GM21717 (cell line): ENCODE data around the gene ARL4D.
"Not testable (repeated sequence)": the region's sequence is repeated elsewhere in the genome, so short reads cannot be mapped to it uniquely, and the experiment has no call there.

Experiments used
- ATAC-seq: cut with Tn5 transposase; IDR thresholded peaks from one replicate; pipeline ENCODE4 v1.9.1; 2021; ENCODE audit warnings: mild to moderate bottlenecking, moderate library complexity; ENCODE audit not compliant: unreplicated experiment

ARL4D gene

DNA sequence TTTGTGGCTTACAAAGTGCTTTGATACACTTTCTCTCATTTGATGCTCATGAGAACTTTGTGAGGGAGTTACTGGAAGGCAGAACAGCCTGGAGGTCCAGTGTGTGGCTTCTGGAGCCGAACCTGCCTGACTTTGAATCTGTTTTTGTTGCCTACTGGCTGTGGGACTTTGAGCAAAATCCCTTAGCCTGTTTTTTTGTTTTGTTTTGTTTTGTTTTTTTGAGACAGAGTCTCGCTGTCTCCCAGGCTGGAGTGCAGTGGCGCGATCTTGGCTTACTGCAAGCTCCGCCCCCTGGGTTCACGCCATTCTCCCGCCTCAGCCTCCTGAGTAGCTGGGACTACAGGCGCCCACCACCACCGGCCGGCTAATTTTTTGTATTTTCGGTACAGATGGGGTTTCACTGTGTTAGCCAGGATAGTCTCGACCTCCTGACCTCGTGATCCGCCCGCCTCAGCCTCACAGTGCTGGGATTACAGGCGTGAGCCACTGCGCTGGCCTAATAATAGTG, 20.6 kb downstream of the ARL4D start:
- ATAC-seq: not testable (repeated sequence)

DNA sequence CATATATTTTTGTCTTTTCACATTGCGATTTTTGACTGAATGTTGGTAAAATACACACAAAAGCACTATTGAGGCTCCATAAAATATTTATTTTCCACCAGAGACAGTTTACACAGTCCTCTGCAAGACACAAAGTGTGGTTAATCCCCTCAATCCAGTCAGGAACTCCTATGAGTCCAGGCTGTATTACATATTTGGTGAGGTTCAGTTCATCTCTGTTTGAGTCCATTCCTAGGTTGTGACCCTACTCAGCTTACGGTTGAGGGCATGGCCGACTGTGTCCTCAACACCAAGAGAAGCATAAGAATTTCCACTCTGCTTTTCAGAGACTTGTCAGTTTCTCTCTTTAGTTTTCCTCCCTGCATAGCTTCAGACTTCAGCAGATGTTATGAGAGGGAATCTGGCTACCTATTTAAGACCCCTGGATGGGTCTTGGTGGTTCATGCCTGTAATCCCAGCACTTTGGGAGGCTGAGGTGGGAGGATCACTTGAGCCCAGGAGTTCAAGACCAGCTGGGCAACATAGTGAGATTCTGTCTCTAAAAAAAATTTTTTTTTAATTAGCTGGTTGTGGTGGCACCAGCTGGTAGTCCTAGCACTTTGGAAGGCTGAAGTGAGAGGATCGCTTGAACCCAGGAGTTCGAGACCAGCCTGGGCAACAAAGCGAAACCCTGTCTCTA, 25.1 kb downstream of the ARL4D start:
- ATAC-seq: no peak

DNA sequence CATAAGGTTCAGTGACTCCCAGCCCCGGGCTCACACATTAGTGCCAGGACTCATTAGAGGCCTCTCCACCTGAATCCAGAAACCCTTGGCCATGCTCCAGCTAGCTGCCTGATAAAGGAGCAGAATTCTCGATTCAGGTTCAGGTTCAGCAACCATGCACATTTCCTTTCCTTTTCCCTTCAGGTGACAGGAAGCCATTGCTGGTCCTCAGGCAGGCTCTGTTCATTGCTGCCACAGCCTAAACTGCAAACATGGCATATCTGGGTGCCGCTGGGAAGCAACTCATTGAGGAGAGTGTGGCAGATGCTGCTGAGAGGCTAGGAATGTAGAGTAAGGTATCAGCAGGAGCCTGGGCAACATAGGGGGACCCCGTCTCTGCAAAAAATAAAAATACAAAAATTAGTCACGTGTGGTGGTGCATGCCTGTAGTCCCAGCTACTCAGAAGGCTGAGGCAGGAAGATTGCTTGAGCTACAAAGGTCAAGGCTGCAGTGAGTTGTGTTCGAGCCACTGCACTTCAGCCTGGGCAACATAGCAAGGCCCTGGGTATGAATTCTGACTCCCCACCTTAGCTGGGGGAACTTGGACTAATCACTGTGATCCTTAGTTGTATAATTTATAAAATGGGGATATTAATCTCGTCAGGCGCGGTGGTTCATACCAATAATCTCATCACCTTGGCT, 28.7 kb downstream of the ARL4D start:
- no peak for ATAC-seq

DNA sequence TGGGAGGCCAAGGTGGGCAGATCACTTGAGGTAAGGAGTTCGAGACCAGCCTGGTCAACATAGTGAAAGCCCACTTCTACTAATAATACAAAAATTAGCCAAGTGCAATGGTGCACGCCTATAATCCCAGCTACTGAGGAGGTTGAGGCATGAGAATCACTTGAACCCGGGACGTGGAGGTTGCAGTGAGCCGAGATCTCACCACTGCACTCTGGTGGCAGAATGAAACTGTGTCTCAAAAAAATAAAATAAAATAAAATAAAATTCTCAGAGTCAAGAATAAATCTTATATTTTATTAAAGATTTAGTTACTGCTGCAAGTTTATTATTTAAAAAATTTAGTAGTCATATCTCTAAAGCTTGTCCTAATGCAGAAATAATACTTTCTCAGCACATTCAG, 29.7 kb downstream of the ARL4D start:
- ATAC-seq: no peak

DNA sequence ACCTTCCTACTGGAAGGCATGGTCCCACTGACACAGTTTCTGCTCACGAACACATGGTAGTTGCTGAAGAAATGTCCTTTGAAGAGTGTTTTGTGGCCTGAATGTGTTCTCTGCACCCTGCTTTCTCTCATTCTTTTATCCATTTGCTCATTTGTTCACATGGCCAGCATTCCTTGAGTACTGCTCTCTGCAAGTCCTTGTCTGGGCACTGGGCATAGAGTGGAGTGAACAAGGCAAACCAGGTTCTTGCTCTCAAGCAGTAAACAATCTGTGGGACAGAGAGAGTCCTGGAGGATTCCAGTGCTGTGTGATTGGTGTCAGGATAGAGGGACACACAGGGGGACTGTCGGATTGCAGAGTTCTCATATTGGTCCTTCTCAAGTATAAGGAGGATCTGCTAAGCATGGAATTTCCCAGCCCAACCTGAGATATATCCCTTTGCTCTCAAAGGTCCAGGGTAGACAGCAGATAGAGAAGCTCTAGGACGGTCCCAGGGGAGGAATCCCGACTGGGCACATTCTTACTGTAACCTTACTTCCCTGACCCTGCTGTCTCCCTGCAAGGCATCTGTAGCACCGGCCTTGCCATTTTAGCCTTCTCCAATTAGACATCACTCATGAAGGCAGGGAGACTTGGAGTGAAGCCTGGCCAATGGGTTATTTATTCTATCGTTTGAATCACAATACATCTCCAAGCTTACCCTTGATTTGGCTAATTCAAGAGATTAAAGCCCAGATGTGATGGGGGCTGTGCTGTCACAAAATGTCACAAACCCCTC, 32.3 kb downstream of the ARL4D start:
- ATAC-seq: no peak

DNA sequence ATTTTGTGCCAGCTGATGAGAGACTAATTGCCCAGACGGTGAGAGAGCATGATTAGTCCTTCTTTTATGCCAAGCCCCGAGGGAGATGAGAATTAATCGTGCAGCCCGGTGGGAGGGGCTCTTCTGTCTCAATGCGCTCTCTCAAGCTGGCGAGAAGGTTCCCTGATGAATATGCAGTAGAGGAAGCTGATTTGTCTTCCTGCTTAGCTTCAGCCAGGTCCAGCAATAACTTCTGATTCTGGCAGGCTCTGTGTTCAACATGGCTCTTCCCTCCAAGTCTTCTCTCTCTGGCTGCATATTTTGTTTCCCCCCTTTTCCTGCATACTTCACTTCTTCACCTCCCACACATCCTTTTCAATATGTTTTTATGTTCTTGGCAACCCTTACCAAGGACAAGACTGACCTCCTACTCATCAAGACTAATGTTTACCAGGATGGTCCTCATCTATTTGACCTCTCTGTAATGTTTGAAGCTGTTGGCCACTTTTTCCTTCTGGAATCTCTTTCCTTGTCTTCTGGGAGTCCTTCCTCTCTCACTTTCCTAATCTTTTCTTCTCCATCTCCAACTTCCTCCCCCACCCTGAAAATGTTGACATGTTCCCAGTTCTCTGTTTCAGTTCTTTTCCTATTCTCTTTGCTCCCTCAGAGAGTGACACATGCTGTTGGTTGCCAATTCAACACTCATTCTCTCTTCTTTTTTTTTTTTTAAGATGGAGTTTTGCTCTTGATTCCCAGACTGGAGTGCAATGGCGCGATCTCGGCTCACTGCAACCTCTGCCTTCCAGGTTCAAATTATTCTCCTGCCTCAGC, 33.1 kb downstream of the ARL4D start:
- no peak for ATAC-seq

DNA sequence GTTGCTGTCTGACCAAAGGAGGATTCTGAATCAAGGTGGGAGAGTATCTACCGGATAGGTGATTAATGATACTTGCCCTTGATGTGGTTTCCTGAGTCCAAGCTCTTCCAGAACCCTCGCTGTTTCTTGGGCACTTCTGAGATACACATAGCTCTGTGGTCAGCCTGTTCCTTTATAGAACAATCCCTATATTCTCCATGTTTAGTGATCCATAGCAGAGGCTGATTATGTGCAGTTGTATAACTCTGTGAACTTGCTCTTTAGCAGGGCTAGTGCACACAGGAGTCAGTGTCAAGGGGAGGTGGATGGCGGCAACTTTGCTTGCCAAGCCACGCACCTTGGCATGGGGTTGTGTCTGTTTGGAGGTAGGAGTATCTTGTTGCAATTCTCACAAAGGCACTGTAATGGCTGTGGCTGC, 36.1 kb downstream of the ARL4D start:
- no peak for ATAC-seq

DNA sequence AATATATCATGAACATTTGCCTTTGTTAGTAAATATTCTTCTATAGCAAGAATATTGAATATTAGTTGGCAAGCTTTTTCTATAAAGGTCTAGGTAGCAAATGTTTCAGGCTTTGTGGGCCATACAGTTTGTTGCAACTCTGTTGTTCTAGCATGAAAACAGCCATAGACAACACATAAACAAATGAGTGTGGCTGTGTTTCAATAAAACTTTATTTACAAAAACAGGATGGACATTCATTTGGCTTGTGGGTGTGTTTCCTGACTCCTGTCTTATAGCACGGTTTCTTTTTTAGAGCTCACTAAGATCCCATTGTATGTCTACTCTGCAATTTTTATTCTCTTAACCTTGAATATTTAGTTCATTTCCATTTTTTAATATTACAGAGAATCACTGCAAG, 39.0 kb downstream of the ARL4D start:
- no peak for ATAC-seq

DNA sequence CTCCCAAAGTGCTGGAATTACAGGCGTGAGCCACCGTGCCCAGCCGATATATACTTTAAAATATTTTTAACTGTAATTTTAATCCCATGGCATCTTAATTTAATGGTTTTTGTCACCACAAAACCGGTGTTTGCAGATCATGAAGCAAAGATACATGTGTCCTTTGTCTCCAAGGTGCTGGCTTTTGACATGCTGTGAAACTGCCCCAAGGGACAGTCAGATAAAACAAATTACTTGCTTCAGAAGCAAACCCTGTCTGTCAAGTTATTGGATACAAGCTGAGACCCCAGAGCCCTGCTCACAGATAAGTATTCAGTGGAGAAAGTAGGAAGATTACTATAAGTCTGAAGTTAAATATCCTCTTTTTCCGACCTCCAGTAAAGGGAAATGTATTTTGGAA, 39.8 kb downstream of the ARL4D start:
- ATAC-seq: no peak

DNA sequence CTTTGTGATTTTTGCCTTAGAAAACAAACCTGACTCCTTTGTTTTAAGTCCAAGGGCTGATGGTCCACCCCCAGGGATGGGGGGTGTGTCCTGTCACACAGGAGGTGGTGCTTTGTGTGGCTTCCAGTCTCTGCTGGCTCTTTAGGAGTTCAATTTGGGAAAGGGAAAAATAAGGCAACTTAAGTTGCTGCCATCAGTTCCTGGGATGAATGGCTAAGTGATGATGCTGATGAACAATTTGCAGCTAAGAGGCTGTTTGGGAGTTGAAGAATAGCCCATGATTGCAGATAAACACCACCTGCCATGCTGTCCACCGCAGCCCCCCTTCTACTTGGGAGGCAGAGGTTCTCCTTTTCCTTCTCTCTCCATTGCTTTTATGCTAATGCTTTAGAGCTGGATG, 40.2 kb downstream of the ARL4D start:
- ATAC-seq: no peak

DNA sequence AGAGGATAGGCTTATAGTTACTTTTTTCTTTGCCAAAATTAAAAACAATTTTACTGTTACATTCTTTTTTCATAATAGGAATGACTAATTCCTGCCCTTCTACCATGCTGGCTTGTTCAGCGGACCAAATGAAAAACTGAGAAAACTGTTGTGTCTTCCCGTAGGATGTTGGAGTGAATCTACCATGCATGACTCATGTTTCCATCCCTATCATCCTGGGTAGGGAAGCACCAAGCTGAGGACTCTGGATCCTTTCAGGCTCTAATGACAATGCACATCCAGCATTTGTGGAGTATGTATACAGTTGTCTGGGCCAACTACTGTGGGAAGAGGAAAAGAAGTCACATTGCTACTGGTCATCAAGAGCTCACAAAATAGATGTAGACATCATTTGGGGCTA, 43.9 kb downstream of the ARL4D start:
- no peak for ATAC-seq

DNA sequence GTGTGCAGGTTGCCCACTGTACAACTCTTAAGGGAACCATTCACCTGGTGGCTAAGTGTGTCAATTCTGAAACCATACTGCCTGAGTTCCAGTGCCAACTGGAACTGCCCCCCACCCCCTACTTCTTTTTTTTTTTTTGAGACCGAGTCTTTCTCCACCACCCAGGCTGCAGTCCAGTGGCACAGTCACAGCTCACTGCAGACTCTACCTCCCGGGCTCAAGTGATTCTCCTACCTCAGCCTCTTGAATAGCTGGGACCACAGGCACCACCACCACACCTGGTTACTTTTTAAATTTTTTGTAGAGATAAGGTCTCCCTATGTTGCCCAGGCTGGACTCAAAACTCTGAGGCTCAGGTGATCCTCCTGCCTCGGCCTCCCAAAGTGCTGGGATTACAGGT, 44.6 kb downstream of the ARL4D start:
- no peak for ATAC-seq

DNA sequence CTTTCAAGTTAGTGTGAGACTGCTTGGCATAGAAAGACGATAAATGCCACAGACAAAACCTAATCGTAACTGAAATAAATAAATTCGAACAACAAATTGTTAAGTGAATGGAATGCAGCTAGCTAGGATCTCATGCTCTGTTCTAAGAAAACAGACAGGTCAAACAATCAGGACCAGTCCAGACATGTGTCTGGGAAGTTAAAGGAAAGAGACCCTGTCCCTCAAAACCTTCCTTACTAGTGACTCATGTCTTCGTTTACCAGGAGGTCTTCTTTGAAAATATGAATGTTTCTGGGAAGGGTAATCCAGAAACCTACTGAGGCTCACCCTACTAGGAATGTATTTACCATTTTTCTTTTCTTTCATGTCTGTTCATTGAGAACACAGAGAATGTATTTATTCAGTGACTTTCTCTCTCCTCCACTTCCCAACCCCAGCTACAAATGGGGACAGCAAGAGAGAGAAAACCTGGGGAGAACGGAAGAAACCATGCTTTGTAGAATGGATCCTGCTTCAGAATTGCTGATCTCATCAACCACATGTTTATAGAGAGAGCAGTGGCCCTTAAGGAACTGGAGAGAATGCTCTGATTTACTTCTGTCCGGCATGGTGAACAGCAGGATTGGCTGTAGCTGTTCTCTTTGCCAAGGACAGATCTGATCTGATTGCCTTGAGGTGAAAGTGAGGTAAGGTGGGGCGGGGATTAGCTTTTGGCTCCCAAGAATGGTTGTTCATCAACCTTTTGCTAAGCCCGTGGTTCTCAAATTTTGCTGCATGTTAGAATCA, 45.6 kb downstream of the ARL4D start:
- ATAC-seq: no peak

DNA sequence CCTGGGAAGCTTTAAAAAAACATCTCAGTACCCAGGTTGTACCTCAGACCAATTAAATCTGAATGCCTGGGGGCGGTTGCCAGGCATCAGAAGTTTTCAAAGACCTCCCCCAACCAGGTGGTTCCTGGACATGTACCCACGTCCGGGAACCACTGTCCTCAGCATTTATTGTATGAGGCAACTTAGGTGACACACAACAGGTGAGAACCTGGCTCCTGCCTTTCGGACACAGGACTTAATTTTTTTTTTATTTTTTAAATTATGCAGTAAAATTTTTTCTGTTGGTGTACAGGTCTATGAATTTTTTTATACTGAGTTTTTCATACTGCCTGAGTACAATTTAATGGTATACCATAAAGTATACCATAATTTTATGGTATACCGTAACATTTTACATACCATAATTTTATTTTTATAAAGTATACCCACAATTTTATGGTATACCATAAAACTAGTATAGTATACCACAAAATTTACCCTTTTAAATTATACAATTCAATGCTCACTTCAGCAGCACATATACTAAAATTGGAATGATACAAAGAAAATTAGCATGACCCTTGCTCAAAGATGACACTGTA, 46.3 kb downstream of the ARL4D start:
- no peak for ATAC-seq

DNA sequence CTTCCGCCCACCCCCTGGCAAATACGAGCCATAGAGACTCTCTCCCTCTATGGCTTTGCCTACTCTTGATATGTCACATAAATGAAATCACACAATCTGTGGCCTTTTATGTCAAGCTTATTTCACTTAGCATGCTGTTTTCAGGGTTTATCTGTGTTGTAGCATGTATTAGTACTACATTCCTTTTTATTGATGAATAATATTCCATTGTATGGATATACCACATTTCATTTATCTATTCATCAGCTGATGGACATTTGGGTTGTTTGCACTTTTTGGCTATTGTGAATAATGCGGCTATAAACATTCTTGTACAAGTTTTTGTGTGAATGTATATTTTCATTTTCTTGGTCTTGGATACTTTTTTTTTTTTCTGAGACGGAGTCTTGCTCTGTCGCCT, 48.0 kb downstream of the ARL4D start:
- ATAC-seq: no peak

DNA sequence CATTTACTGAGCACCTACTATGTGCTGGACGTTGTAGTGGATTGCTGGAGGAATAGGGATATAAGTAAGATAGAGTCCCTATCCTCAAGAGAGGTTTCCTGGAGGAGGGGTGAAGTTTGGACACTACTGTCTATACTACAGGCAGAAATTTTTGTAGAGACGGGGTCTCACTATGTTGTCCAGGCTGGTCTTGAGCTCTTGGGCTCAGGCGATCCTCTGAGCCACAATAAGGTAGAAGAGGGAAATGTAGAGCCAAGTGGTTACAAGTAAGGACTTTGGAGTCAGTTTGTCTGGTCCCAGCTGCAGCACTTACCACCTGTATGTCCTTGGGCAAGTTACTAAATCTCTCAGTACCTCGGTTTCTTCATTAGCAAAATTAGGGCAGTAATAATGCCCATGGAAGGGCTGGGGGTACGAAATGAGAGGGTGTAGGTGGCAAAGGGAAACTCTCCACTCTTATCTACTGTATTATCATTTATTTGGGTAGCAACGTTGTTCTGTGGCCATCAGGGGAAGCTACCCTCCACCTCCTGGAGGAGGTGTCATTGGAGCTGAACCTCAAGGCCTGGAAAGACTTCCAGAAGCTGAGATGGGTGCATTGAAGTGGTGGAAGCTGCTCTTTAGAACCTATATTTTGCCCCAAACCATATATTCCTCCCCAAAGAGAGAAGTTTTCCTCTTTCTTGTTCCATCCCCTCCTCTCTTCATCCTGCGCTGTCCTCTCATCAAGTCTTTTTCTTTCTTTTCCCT, 50.1 kb downstream of the ARL4D start:
- ATAC-seq: no peak

DNA sequence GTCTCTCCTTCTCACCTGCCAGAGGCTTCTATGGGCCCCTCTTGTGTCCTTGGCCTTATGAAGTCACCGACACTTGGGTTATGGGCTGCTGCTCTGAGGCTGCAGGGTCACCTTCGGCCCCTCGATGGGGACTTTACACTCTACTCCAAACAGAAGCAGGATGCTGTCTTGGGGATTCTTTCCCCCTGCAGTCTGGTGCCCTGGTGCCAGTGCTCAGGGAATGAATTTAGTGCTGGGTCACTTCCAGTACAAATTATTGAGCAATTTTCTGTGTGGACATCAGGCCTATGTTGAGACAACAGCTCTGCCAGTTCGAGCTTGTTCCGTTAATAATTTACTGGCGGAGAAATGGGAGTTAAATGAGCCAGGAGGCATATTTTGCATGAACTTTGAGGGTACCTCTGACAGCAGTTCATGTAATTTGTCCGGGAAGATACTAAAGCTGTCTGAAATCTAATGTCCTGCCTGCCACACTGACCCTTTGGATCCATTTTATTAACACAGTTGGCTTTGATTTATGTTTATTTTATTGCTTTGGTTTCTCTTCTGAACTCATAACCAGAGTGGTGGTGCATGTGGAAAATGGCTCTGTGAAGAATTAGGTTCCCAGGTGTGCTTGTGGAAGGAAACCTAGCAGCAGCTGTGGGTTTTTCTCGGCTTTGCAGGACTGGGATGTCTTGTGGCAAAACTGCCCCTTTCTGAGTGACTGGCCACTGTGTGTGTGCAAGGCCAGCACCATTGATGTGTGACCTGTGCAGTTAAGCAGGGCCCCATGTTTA, 50.9 kb downstream of the ARL4D start:
- no peak for ATAC-seq
